NCI-H187 (cell line): Measurements from ENCODE around the gene GABRG3.
"Not testable (repeated sequence)": the region's sequence is repeated elsewhere in the genome, so short reads cannot be mapped to it uniquely, and the experiment has no call there.

Experiments
- DNase-seq, 2 experiments: peaks; one replicate each; lab custom pipeline; 2025; lab: John Stamatoyannopoulos, UW

Gene GABRG3

GRCh38 chr15:27341780-27342343, 370.9 kb downstream of the GABRG3 start:
- no peak for DNase-seq

- DNase-seq = no peak
Observed at GRCh38 chr15:27342991-27343390, 372.0 kb downstream of the GABRG3 start.

- no peak for DNase-seq
Observed at GRCh38 chr15:27352136-27352535, 381.2 kb downstream of the GABRG3 start.

GRCh38 chr15:27353856-27354255, 382.9 kb downstream of the GABRG3 start:
- DNase-seq = no peak

GRCh38 chr15:27358751-27359434, 387.9 kb downstream of the GABRG3 start:
- DNase-seq = no peak

- DNase-seq = no peak
Observed at GRCh38 chr15:27359586-27359985, 388.6 kb downstream of the GABRG3 start.

GRCh38 chr15:27360316-27360715, 389.3 kb downstream of the GABRG3 start:
- DNase-seq = no peak

- no peak for DNase-seq
Observed at GRCh38 chr15:27361438-27361837, 390.5 kb downstream of the GABRG3 start.

GRCh38 chr15:27365456-27365855, 394.5 kb downstream of the GABRG3 start:
- no peak for DNase-seq

- not testable (repeated sequence) for DNase-seq
Observed at GRCh38 chr15:27377391-27377790, 406.4 kb downstream of the GABRG3 start.

GRCh38 chr15:27382361-27383025, 411.5 kb downstream of the GABRG3 start:
- no peak for DNase-seq

- DNase-seq = no peak
Observed at GRCh38 chr15:27383726-27384125, 412.7 kb downstream of the GABRG3 start.

- no peak for DNase-seq
Observed at GRCh38 chr15:27392163-27392562, 421.2 kb downstream of the GABRG3 start.

GRCh38 chr15:27396521-27396920, 425.5 kb downstream of the GABRG3 start:
- DNase-seq = no peak

GRCh38 chr15:27396996-27397395, 426.0 kb downstream of the GABRG3 start:
- no peak for DNase-seq

- no peak for DNase-seq
Observed at GRCh38 chr15:27398631-27399161, 427.7 kb downstream of the GABRG3 start.

- no peak for DNase-seq
Observed at GRCh38 chr15:27399241-27399640, 428.3 kb downstream of the GABRG3 start.

- no peak for DNase-seq
Observed at GRCh38 chr15:27401471-27401870, 430.5 kb downstream of the GABRG3 start.

GRCh38 chr15:27408428-27408827, 437.4 kb downstream of the GABRG3 start:
- DNase-seq = no peak

- DNase-seq = peak in 1 of 2 experiments; percentile 15
Observed at GRCh38 chr15:27410996-27411605, 440.1 kb downstream of the GABRG3 start.

GRCh38 chr15:27412415-27412814, 441.4 kb downstream of the GABRG3 start:
- no peak for DNase-seq

GRCh38 chr15:27414168-27414870, 443.3 kb downstream of the GABRG3 start:
- peak in 1 of 2 experiments; percentile 53 for DNase-seq
